HG03575 (cell line): ENCODE results near the gene NEGR1.

Experiments
- ATAC-seq: cut with Tn5 transposase; IDR thresholded peaks from one replicate; pipeline ENCODE4 v1.9.1; 2021; ENCODE audit not compliant: unreplicated experiment, insufficient number of reproducible peaks, low FRiP score; ENCODE audit errors: extremely low read depth

Gene NEGR1

DNA sequence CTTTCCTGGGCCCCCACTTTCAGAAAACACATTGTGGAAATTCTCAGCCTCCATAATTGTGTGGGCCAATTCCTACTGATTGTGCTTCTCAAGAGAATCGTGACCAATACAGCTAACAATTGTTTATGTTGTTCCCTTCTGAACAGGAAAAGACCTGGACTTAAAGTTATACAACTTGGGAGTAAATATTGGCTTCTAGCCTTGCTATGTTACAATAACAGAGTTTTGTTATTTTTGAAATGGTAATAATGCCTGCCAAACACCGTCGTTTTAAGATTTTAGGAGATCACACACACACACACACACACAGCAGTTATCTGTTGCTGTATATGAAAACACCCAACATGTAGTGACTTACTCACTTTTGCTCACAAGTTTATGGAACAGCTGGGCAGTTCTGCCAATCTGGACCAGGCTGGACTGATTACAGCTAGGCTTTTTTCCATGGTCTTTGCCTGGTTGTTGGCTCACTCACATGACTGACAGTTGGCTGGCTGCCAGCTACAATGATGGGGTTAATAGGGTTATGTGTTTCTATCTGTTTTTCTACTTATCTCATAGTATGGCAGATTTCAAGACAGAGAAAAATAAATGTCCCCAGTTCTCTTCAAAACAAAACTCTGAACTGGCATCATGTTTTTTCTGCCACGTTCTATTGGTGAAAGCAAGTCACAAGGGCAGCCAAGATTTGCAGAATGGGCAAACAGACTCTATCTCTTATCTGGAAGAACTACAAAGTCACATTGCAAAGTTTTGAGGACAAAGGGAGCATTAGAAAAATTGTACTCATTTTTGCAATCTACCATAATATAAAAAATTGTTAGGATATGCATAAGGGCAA is 447.5 kb downstream of the NEGR1 start:
- no peak for ATAC-seq

DNA sequence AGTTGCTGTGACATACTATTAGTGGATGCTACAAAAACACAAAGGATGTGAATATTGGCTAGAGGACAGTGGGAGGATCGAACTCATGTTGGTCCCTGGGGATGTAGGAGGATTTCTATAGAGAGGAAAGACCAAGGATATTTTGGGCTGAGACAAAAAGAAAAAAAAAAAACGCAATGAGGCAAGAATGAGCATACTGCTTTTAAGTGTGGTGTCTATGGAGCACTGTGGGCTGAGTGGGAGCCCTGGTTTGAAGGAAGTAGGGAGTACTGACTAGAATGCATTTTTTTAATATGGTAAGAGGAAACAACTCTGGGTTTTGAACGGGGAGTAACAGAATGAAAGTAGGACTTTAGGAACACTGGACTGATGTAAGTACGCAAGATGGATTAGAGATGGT is 450.7 kb downstream of the NEGR1 start:
- no peak for ATAC-seq

DNA sequence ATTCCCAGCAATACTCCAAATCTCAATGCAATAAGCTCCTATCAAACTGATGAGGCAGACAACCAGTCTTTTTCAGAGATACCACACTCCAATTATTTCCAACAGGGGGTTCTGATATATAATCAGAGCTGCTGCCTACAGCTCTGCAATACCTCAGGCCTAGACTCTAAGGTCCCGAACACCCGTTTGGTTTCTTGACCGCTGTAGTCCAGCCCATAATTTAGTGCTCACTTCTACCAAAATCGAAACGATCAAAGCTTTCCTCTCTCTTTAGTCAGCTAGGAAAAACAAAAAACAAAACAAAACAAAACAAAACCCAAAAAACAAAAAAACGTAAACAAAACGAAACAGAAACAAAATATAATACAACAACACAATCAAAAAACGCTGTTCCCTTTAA is 453.0 kb downstream of the NEGR1 start:
- ATAC-seq: no peak

DNA sequence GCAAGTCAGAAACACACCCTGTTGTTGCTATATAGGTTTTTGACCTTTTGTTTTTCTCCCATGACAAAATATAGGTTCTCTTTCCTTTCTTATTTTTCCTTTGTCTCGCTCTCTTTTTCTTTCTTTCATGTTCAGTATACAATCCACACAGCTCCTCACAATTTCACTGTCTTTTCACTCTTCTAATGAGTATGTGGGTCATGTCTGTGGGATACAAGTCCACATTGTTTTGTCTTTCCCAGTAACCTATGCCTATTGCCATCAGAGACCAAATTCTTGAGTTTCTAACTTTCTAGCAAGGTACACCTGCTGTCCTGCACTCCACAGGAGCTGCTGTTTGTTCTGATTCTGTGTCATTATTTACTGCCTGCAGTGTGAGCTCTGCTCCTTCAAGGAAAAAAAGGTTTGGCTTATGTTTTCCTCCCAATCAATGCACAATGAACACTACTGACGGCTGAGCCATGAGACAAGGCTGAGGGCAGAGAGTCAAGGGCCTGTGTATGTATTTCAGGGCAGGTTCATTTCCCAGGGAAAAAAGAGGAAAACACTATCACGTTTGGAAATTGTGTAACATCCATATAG is 453.8 kb downstream of the NEGR1 start:
- ATAC-seq: no peak

- ATAC-seq: no peak
Measured at GRCh38 chr1:71823708-71824305, 458.5 kb downstream of the NEGR1 start.

DNA sequence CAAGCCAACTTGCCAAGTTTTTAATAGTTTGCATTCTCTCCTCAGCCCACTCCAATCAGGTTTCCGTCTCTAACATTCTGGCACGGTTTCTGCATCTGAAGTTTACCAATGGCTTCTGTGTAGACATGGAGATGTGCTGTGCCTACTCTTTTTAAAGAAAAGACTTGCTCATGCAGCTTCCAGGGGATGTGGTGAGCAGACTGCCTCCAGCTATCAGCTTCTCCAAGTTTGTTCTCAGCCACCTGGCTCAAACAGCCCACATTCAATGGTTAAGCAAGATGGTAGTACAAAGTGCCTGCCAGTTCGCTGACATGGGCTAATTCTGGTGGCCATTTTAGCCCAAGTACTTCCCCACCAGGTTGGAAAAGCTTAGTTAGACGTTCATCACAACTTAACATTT is 465.3 kb downstream of the NEGR1 start:
- no peak for ATAC-seq

- ATAC-seq: no peak
Measured at GRCh38 chr1:71809085-71809484, 473.3 kb downstream of the NEGR1 start.

GRCh38 chr1:71804140-71804539 is 478.2 kb downstream of the NEGR1 start:
- no peak for ATAC-seq

DNA sequence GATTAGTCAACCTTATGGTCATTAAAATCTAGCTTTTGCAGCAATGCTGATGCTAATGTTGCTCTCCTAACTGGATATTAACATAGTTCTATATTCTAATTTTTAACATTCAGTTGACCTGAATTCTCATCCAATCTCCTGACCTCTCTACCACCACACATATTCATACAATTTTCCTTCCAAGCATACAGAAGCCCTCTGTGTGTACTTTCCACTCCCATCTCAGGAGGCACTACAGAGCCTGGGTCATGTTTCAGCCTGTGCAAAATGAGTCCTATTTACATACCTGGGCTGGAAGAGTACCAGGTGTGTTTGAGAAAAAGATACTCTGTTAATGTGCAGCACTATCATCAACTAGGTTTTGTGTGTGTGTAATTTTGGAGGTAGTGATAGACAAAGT is 486.3 kb downstream of the NEGR1 start:
- no peak for ATAC-seq

DNA sequence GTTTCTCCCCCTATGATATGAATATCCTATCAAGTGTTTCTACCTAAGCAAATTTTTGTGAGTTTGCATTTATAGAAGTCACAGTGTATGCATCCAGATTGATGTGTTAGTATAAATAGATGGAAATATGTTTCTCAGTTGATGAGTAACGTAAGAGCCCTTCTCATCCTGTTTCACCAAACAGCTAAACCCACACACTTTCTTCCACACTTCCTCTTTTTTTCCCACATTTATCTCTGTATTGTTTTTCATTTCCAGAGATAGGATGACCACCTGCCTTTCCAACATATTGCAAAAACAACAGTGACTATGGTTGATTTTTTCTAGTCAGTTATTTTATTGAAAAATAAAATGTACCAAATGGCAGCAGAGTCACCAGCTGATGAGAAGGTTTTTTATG is 490.1 kb downstream of the NEGR1 start:
- ATAC-seq: no peak

GRCh38 chr1:71788113-71788512 is 494.2 kb downstream of the NEGR1 start:
- no peak for ATAC-seq

DNA sequence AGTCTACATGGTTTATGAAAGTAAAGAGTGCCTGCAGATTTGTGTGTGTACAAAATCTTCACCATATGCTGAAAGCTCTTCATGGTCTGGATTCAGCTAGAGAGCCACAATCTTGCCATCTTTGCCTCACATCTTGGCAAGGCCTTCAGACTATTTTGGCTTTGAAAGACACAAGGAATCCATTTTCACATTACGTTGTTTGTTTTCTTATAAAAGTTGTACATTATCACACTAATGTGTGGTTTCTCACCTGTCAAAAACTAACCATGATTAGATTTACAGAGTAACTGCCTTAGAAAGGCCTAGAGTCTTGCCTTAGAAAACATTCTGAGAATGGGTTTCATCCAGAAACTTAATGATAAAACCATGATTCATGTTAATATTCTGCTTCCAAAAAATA is 494.6 kb downstream of the NEGR1 start:
- ATAC-seq: no peak

DNA sequence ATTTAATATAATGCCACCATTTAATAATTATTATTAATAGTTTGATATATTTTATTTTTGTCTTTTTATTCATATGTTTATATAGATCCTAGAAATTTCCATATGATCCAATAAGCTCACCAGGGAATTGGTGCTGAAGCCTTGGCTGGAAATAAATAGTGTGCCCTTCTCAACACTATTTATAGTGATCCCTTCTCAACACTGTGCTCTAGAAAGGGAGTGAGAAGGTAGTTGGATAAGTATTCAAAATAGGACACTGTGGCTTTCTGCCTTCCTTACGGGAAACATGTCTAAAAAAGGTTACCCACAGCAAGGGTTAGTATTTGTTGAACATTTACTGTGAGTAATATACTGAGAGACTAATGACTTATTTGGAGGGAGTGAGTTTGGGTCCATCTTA is 496.1 kb downstream of the NEGR1 start:
- ATAC-seq: no peak

- ATAC-seq: no peak
Measured at GRCh38 chr1:71785450-71785849, 496.9 kb downstream of the NEGR1 start.

DNA sequence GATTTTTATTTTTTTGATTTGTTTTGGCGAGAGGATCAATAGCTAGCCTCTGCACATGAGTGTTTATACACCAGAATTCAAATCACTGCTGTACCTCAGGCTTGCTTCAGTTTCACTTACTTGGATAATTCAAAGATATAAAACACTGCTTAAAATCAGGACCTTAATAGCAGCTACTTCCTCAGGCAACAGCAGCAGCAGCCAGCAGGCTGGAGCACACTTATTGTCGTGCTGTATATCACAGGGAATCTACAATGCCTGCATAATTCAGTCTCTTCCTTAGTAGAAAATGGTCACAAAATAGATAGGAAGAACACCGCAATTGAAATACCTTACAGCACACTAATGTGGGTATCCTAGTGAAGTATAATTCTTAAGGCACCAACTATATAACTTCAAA is 497.3 kb downstream of the NEGR1 start:
- ATAC-seq: no peak

- ATAC-seq: no peak
Measured at GRCh38 chr1:71784241-71784640, 498.1 kb downstream of the NEGR1 start.

DNA sequence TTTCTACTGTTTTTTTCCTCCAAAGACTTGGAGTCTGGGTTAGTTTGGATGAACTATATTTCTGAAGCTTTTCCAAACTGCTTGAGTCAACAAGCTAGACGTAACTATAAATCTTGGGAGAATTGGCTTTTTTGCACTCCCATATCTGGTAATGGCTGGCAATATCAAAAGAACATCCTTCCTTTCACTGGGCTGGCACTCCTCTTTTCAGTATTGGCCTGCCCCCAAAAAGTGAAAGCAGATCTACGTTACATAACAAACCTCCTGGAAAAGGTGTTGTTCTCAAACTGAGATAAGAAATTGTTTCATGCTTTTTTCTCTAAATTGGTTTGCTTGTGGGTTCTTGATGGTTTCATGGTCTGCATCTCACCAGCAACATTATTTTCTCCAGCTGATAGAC is 499.3 kb downstream of the NEGR1 start:
- ATAC-seq: no peak

GRCh38 chr1:71781450-71781849 is 500.9 kb downstream of the NEGR1 start:
- ATAC-seq: no peak

- ATAC-seq: peak; percentile 71
Measured at GRCh38 chr1:71780681-71781080, 501.7 kb downstream of the NEGR1 start.

- no peak for ATAC-seq
Measured at GRCh38 chr1:71778940-71779339, 503.4 kb downstream of the NEGR1 start.
